GM23338 (cell line): ENCODE measurements around the gene GRSF1.

Experiments used
- EZH2 ChIP-seq: fragments of 200-600 bp; sonication (generic); IDR thresholded peaks from one replicate; pipeline ENCODE4 v1.8.0; 2017; ENCODE audit warnings: antibody characterized with exemption, mild to moderate bottlenecking, low read depth; ENCODE audit not compliant: unreplicated experiment
- POLR2AphosphoS5 ChIP-seq: IDR thresholded peaks from 2 replicates; pipeline ENCODE4 v1.6.1; 2016; ENCODE audit warnings: antibody characterized with exemption, low read depth
- TF ChIP-seq, protein P1 (sequence below), 2 experiments: fragments of 200-600 bp in 1 of 2; sonication (generic) in 1 of 2; conservative IDR thresholded peaks; 2 replicates each; pipeline versions ENCODE4 v1.5.1 to v1.6.1; 2016 to 2017; ENCODE audit warnings: antibody characterized with exemption in 2 of 2, low read depth in 2 of 2, mild to moderate bottlenecking in 2 of 2, moderate library complexity in 1 of 2

DNA sequence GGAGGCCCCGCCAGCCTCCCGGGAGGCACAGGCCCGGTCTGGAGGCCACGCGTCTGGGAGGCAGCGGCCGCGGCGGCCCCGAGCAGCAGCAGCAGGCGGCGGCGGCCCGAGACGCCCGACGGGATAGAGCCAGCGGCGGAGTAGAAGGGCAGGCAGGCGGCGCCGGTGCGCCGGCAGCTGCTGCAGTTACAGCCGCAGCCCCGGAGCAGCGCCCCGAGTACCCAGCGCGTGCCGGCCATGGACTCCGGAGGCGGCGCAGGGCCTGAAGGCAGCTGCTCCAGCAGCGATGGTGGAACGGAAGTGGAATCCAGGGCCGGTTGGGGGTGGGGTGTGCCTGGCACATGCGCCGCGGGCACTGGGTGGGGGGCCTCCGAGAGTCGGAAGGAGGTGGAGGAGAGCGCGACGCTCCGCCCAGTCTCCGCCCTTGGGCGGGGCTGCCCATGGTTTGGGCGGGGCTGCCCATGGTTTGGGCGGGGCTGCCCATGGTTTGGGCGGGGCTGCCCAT, at the start of gene GRSF1:
- TF ChIP-seq EZH2: no peak
- TF ChIP-seq, protein P1, sequence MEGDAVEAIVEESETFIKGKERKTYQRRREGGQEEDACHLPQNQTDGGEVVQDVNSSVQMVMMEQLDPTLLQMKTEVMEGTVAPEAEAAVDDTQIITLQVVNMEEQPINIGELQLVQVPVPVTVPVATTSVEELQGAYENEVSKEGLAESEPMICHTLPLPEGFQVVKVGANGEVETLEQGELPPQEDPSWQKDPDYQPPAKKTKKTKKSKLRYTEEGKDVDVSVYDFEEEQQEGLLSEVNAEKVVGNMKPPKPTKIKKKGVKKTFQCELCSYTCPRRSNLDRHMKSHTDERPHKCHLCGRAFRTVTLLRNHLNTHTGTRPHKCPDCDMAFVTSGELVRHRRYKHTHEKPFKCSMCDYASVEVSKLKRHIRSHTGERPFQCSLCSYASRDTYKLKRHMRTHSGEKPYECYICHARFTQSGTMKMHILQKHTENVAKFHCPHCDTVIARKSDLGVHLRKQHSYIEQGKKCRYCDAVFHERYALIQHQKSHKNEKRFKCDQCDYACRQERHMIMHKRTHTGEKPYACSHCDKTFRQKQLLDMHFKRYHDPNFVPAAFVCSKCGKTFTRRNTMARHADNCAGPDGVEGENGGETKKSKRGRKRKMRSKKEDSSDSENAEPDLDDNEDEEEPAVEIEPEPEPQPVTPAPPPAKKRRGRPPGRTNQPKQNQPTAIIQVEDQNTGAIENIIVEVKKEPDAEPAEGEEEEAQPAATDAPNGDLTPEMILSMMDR (conservative IDR thresholded peaks at IDR 0.05; ENCODE audit: low read depth in 2 of 2): no peak; a peak in 1 of 4 replicates
- peak; percentile 94 for TF ChIP-seq POLR2AphosphoS5
